HEK293T (cell line): ENCODE results near the gene CIAPIN1.

ENCODE experiments used
- ARNT ChIP-seq: fragments of 450-650 bp; IDR thresholded peaks from 2 replicates; pipeline ENCODE4 v1.6.1; 2017; ENCODE audit warnings: mild to moderate bottlenecking
- BHLHE40 ChIP-seq: fragments of 450-650 bp; IDR thresholded peaks from 2 replicates; pipeline ENCODE4 v1.6.1; 2016; ENCODE audit warnings: mild to moderate bottlenecking, moderate library complexity, borderline replicate concordance
- CTBP1 ChIP-seq: fragments of 450-650 bp; IDR thresholded peaks from 2 replicates; pipeline ENCODE4 v1.6.1; 2016; ENCODE audit warnings: borderline replicate concordance
- ELF4 ChIP-seq: fragments of 450-650 bp; IDR thresholded peaks from 2 replicates; pipeline ENCODE4 v1.6.1; 2017; ENCODE audit warnings: antibody characterized with exemption
- FOXA1 ChIP-seq: fragments of 450-650 bp; IDR thresholded peaks from 2 replicates; pipeline ENCODE4 v1.6.1; 2016; ENCODE audit warnings: mild to moderate bottlenecking
- FOXK2 ChIP-seq: fragments of 450-650 bp; IDR thresholded peaks from 2 replicates; pipeline ENCODE4 v1.6.1; 2016; ENCODE audit warnings: mild to moderate bottlenecking
- FOXM1 ChIP-seq: fragments of 450-650 bp; IDR thresholded peaks from 2 replicates; pipeline ENCODE4 v1.6.1; 2017; ENCODE audit warnings: mild to moderate bottlenecking, borderline replicate concordance
- LEF1 ChIP-seq: fragments of 450-650 bp; IDR thresholded peaks from 2 replicates; pipeline ENCODE4 v1.6.1; 2017; ENCODE audit warnings: mild to moderate bottlenecking, borderline replicate concordance
- NFRKB ChIP-seq: fragments of 450-650 bp; IDR thresholded peaks from 2 replicates; pipeline ENCODE4 v1.6.1; 2016; ENCODE audit warnings: mild to moderate bottlenecking, moderate library complexity
- SP1 ChIP-seq: fragments of 450-650 bp; IDR thresholded peaks from 2 replicates; pipeline ENCODE4 v1.6.1; 2017
- TARDBP ChIP-seq: fragments of 450-650 bp; IDR thresholded peaks from 2 replicates; pipeline ENCODE4 v1.6.1; 2016
- ZNF384 ChIP-seq: fragments of 450-650 bp; IDR thresholded peaks from 2 replicates; pipeline ENCODE4 v1.6.1; 2016

- TF ChIP-seq TARDBP (no peak), BHLHE40 (no peak), FOXK2 (no peak), ELF4 (no peak), FOXA1 (no peak), SP1 (no peak), FOXM1 (no peak), ZNF384 (no peak), NFRKB (no peak), ARNT (no peak), LEF1 (no peak), CTBP1 (no peak)
These were observed 43.0 kb downstream of the CIAPIN1 start, which contains the start of gene CCL17 for GRCh38 chr16:57403965-57404817.
